Neural cell (in vitro differentiated cells): ENCODE measurements around the gene TAF5L. TPM values are rescaled to one million over a fixed set of nuclear protein-coding genes. Genes with fewer than 3 reads are reported as not detected.
"Not testable (repeated sequence)": the region's sequence is repeated elsewhere in the genome, so short reads cannot be mapped to it uniquely, and the experiment has no call there.

ENCODE experiments used
- H2AFZ ChIP-seq: fragments of 200-600, 300-800 bp; sonication (generic), shearing (Covaris generic); 2 replicates; pipeline ENCODE4 v1.6.0; 2014; ENCODE audit warnings: low read depth, mild to moderate bottlenecking, antibody characterized with exemption, low read length, moderate library complexity
- H3F3A ChIP-seq: fragments of 200-600 bp; shearing (Covaris generic); 2 replicates; pipeline ENCODE4 v1.6.1; 2016; ENCODE audit warnings: mild to moderate bottlenecking, moderate library complexity, mixed read lengths, antibody characterized with exemption, low read length; ENCODE audit not compliant: insufficient read depth, poor library complexity, severe bottlenecking
- H3K27ac ChIP-seq: fragments of 200-600, 300-800 bp; sonication (generic), shearing (Covaris generic); 2 replicates; pipeline ENCODE4 v1.5.1; 2014; ENCODE audit warnings: mild to moderate bottlenecking, low read length, moderate library complexity
- H3K27me3 ChIP-seq: fragments of 300-800, 200-600 bp; sonication (generic), shearing (Covaris generic); 2 replicates; pipeline ENCODE4 v1.6.0; 2014; ENCODE audit warnings: mild to moderate bottlenecking, low read depth, low read length, moderate library complexity; ENCODE audit not compliant: insufficient read depth
- H3K36me3 ChIP-seq: fragments of 300-800, 200-600 bp; sonication (generic), shearing (Covaris generic); 2 replicates; pipeline ENCODE4 v1.5.1; 2014; ENCODE audit warnings: mild to moderate bottlenecking, antibody characterized with exemption, low read length, moderate library complexity; ENCODE audit not compliant: insufficient read depth
- H3K4me2 ChIP-seq: fragments of 300-800, 200-600 bp; sonication (generic), shearing (Covaris generic); 2 replicates; pipeline ENCODE4 v1.6.0; 2014; ENCODE audit warnings: mild to moderate bottlenecking, low read length
- H3K4me3 ChIP-seq: fragments of 300-800, 200-600 bp; sonication (generic), shearing (Covaris generic); 2 replicates; pipeline ENCODE4 v1.5.1; 2014; ENCODE audit warnings: mild to moderate bottlenecking, low read length, moderate library complexity
- H3K79me2 ChIP-seq: fragments of 200-600 bp; shearing (Covaris generic); replicated peaks from 2 replicates; pipeline ENCODE4 v1.6.0; 2014; ENCODE audit warnings: mild to moderate bottlenecking, low read length, moderate library complexity; ENCODE audit not compliant: insufficient read depth
- H3K9ac ChIP-seq: fragments of 300-800, 200-600 bp; sonication (generic), shearing (Covaris generic); 2 replicates; pipeline ENCODE4 v1.6.1; 2016; ENCODE audit warnings: mild to moderate bottlenecking, low read length, mixed read lengths
- H3K9me2 ChIP-seq: fragments of 200-600 bp; shearing (Covaris generic); 2 replicates; pipeline ENCODE4 v1.6.1; 2016; ENCODE audit warnings: mild to moderate bottlenecking, low read length, mixed read lengths; ENCODE audit not compliant: insufficient read depth
- H3K9me3 ChIP-seq: fragments of 200-600, 300-800 bp; sonication (generic), shearing (Covaris generic); 2 replicates; pipeline ENCODE4 v1.6.1; 2016; ENCODE audit warnings: mild to moderate bottlenecking, mixed run types, low read length, moderate library complexity, mixed read lengths
- H4K20me1 ChIP-seq: fragments of 200-600 bp; shearing (Covaris generic); 2 replicates; pipeline ENCODE4 v1.6.1; 2016; ENCODE audit warnings: mild to moderate bottlenecking, mixed run types; ENCODE audit not compliant: insufficient read depth
- EP300 ChIP-seq: fragments of 450-650 bp; conservative IDR thresholded peaks from 2 replicates; pipeline ENCODE4 v1.6.1; 2014; ENCODE audit warnings: antibody characterized with exemption, mild to moderate bottlenecking, moderate library complexity; ENCODE audit not compliant: poor library complexity, severe bottlenecking
- EZH2 ChIP-seq: fragments of 200-600, 300-800 bp; shearing (Covaris generic), sonication (generic); IDR thresholded peaks from 2 replicates; pipeline ENCODE4 v1.6.1; 2014; ENCODE audit warnings: antibody characterized with exemption, low read length, borderline replicate concordance, mild to moderate bottlenecking; ENCODE audit not compliant: insufficient read depth, poor library complexity, severe bottlenecking
- MXI1 ChIP-seq: fragments of 450-650 bp; conservative IDR thresholded peaks from 2 replicates; pipeline ENCODE4 v1.6.1; 2014; ENCODE audit warnings: antibody characterized with exemption, mild to moderate bottlenecking; ENCODE audit not compliant: poor library complexity, severe bottlenecking
- POLR2AphosphoS5 ChIP-seq: IDR thresholded peaks from 2 replicates; pipeline ENCODE4 v1.6.1; 2012
- RAD21 ChIP-seq: fragments of 450-650 bp; conservative IDR thresholded peaks from 2 replicates; pipeline ENCODE4 v1.6.1; 2014; ENCODE audit warnings: antibody characterized with exemption, mild to moderate bottlenecking, moderate library complexity
- SMC3 ChIP-seq: fragments of 450-650 bp; conservative IDR thresholded peaks from 2 replicates; pipeline ENCODE4 v1.6.1; 2014; ENCODE audit warnings: antibody characterized with exemption, mild to moderate bottlenecking, moderate library complexity; ENCODE audit not compliant: poor library complexity
- TAF1 ChIP-seq: IDR thresholded peaks from 2 replicates; pipeline ENCODE4 v1.6.1; 2012; ENCODE audit warnings: low read depth
- polyA plus RNA-seq: library from polyadenylated mRNA; depleted of rRNA; stranded (reverse); fragments of >200 nt; gene quantifications from 2 replicates; pipeline ENCODE4 v1.2.3, GENCODE V29; 2014
- TF ChIP-seq, protein P1 (sequence below): IDR thresholded peaks from 2 replicates; pipeline ENCODE4 v1.6.1; 2012; ENCODE audit warnings: borderline replicate concordance
- TF ChIP-seq, protein P2 (sequence below): fragments of 450-650 bp; IDR thresholded peaks from 2 replicates; pipeline ENCODE4 v1.5.1; 2014; ENCODE audit warnings: antibody characterized with exemption, mild to moderate bottlenecking, moderate library complexity; ENCODE audit not compliant: poor library complexity, severe bottlenecking

The TAF5L gene
- polyA plus RNA-seq, 1 donor from 2014 or later = 18.5 TPM

DNA sequence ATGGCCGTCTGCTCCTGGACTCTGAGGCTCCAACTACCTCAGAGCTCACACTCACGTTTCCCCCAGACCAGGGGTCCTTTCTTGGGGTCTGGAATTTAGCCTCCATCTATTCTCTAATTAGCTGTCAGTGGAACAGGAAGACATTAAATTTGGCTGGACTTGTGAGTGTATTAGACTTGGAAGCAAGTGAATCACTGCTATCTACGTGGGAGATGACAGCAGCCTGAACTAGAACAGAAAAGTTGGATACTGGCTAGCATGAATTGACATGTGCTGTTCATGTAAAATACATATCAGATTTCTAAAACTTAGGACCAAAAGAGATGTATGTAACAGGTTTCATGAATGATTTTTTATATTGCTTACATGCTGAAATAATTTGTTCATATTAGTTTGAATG is 28.0 kb downstream of the TAF5L start:
- H3K27me3 ChIP-seq = no peaks in the 10 kb centered on the region
- no peaks in the 10 kb centered on the region for H3F3A ChIP-seq
- H3K9me2 ChIP-seq = no peaks in the 10 kb centered on the region
- H3K36me3 ChIP-seq = no peaks in the 10 kb centered on the region
- H2AFZ ChIP-seq = no peak overlapping the region
- H3K9ac ChIP-seq = no peak overlapping the region
- H3K4me2 ChIP-seq = no peak overlapping the region
- no peaks in the 10 kb centered on the region for H4K20me1 ChIP-seq
- no peak overlapping the region for H3K27ac ChIP-seq
- TF ChIP-seq, protein P1, sequence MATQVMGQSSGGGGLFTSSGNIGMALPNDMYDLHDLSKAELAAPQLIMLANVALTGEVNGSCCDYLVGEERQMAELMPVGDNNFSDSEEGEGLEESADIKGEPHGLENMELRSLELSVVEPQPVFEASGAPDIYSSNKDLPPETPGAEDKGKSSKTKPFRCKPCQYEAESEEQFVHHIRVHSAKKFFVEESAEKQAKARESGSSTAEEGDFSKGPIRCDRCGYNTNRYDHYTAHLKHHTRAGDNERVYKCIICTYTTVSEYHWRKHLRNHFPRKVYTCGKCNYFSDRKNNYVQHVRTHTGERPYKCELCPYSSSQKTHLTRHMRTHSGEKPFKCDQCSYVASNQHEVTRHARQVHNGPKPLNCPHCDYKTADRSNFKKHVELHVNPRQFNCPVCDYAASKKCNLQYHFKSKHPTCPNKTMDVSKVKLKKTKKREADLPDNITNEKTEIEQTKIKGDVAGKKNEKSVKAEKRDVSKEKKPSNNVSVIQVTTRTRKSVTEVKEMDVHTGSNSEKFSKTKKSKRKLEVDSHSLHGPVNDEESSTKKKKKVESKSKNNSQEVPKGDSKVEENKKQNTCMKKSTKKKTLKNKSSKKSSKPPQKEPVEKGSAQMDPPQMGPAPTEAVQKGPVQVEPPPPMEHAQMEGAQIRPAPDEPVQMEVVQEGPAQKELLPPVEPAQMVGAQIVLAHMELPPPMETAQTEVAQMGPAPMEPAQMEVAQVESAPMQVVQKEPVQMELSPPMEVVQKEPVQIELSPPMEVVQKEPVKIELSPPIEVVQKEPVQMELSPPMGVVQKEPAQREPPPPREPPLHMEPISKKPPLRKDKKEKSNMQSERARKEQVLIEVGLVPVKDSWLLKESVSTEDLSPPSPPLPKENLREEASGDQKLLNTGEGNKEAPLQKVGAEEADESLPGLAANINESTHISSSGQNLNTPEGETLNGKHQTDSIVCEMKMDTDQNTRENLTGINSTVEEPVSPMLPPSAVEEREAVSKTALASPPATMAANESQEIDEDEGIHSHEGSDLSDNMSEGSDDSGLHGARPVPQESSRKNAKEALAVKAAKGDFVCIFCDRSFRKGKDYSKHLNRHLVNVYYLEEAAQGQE = no peak
- TF ChIP-seq MXI1 (no peak), POLR2AphosphoS5 (no peak)
- TF ChIP-seq, protein P2, sequence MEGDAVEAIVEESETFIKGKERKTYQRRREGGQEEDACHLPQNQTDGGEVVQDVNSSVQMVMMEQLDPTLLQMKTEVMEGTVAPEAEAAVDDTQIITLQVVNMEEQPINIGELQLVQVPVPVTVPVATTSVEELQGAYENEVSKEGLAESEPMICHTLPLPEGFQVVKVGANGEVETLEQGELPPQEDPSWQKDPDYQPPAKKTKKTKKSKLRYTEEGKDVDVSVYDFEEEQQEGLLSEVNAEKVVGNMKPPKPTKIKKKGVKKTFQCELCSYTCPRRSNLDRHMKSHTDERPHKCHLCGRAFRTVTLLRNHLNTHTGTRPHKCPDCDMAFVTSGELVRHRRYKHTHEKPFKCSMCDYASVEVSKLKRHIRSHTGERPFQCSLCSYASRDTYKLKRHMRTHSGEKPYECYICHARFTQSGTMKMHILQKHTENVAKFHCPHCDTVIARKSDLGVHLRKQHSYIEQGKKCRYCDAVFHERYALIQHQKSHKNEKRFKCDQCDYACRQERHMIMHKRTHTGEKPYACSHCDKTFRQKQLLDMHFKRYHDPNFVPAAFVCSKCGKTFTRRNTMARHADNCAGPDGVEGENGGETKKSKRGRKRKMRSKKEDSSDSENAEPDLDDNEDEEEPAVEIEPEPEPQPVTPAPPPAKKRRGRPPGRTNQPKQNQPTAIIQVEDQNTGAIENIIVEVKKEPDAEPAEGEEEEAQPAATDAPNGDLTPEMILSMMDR = no peak
- no peaks in the 10 kb centered on the region for H3K79me2 ChIP-seq
- H3K9me3 ChIP-seq = no peaks in the 10 kb centered on the region
- no peak overlapping the region for H3K4me3 ChIP-seq

DNA sequence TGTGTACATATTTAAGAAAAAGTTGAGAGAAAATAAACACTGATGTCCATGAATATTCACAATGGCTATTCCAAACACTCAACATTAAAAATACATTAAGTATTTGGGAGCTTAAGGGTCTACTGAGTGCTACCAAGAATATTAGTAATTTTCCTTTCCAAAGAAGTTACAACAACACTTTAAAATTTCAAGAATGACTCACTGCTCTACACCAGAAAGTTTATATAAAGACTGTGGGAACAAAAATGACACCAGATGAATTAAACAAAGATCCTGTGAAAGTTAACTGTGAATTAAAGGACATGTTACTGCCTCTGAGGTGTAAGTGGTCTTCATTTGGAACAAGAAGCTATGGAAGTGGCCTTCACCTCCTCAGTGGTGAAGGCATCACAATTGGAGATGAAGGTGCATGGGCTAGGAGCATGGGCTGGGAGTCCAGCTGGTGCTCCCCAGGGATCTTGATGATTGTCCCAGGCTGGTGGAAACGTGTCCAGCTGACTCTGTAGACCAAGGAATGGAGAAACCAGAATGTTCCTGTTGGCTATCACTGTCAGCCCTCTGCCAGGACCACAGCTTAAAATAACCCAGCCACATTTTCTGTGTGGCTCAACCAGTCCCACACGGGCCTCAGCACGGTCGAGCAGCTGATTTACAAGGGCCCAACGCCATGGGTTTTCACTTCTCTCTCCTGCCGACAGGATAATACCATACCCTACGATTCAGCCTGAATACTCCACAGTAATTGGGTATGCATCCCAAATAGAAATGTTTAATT is 28.8 kb downstream of the TAF5L start:
- H3K9ac ChIP-seq = no peak overlapping the region
- H3F3A ChIP-seq = no peaks in the 10 kb centered on the region
- H3K4me2 ChIP-seq = no peak overlapping the region
- H3K36me3 ChIP-seq = no peaks in the 10 kb centered on the region
- no peak overlapping the region for H2AFZ ChIP-seq
- H3K9me3 ChIP-seq = no peaks in the 10 kb centered on the region
- H3K79me2 ChIP-seq = no peaks in the 10 kb centered on the region
- TF ChIP-seq SMC3 = no peak
- TF ChIP-seq EP300 = no peak
- TF ChIP-seq, protein P1 = no peak
- no peak for TF ChIP-seq TAF1
- TF ChIP-seq RAD21 = no peak
- TF ChIP-seq POLR2AphosphoS5 = no peak
- TF ChIP-seq MXI1 = no peak
- TF ChIP-seq EZH2 = no peak
- TF ChIP-seq, protein P2 = no peak
- no peaks in the 10 kb centered on the region for H3K27me3 ChIP-seq
- H3K4me3 ChIP-seq = no peak overlapping the region
- H4K20me1 ChIP-seq = no peaks in the 10 kb centered on the region
- no peak overlapping the region for H3K27ac ChIP-seq
- no peaks in the 10 kb centered on the region for H3K9me2 ChIP-seq

DNA sequence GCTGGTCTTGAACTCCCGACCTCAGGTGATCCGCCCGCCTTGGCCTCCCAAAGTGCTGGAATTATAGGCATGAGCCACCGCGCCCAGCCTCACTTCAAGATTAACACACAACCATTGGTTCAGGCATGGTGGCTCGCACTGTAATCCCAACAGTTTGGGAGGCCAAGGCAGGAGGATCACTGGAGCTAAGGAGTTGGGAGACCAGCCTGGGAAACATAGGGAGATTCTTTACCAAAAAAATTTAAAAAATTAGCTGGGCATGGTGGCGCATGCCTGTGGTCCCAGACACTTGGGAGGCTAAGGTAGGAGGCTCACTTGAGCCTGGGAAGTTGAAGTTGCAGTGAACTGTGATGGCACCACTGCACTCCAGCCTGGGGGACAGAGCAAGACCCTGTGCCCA is 30.0 kb downstream of the TAF5L start:
- not testable (repeated sequence) for H3K9me2 ChIP-seq, H3K9ac ChIP-seq, H3F3A ChIP-seq, H2AFZ ChIP-seq, H3K36me3 ChIP-seq, H3K79me2 ChIP-seq, H4K20me1 ChIP-seq, H3K27ac ChIP-seq, H3K9me3 ChIP-seq, H3K27me3 ChIP-seq, H3K4me2 ChIP-seq, H3K4me3 ChIP-seq
